Sigmoid colon (tissue), 7 donors: Measurements from ENCODE around the gene COLEC12. TPM values are rescaled to one million over a fixed set of nuclear protein-coding genes. Genes with fewer than 3 reads are reported as not detected.

Experiments used
- DNase-seq: peaks from one replicate; pipeline ENCODE4 v3.0.0-alpha.2; 2019
- H3K27ac ChIP-seq, 4 donors: fragments of 200-600 bp; sonication (generic); one replicate each; pipeline ENCODE4 v1.5.1; 2016 to 2019; ENCODE audit warnings: mild to moderate bottlenecking in 1 of 4
- H3K27me3 ChIP-seq, 3 donors: fragments of 200-600 bp; sonication (generic); one replicate each; pipeline ENCODE4 v1.5.1; 2019; ENCODE audit warnings: mild to moderate bottlenecking in 1 of 3
- H3K36me3 ChIP-seq, 4 donors: fragments of 200-600 bp; sonication (generic); one replicate each; pipeline ENCODE4 v1.5.1; 2016 to 2019
- H3K4me1 ChIP-seq, 4 donors: fragments of 200-600 bp; sonication (generic); one replicate each; pipeline ENCODE4 v1.5.1; 2017 to 2019
- H3K4me3 ChIP-seq, 4 donors: fragments of 200-600 bp; sonication (generic); one replicate each; pipeline ENCODE4 v1.5.1; 2017 to 2019; ENCODE audit warnings: mild to moderate bottlenecking in 2 of 4, moderate library complexity in 1 of 4
- H3K9me3 ChIP-seq, 4 donors: fragments of 200-600 bp in 3 of 4; sonication (generic) in 3 of 4; one replicate each; pipeline versions ENCODE4 v1.5.1 to v1.6.1; 2013 to 2019
- CTCF ChIP-seq, 4 experiments: fragments of 450-650 bp in 3 of 4; fragments of 200-600 bp in 1 of 4; IDR thresholded peaks; one replicate each; pipeline ENCODE4 v1.5.1; 2016 to 2019; ENCODE audit warnings: antibody characterized with exemption in 4 of 4, mild to moderate bottlenecking in 3 of 4, moderate library complexity in 2 of 4
- EP300 ChIP-seq, 4 donors: sonication (generic); formaldehyde crosslinking; IDR thresholded peaks; one replicate each; pipeline ENCODE4 v1.6.1; 2017; ENCODE audit warnings: antibody characterized with exemption in 4 of 4
- POLR2A ChIP-seq, 2 donors: fragments of 450-650 bp; IDR thresholded peaks; one replicate each; pipeline ENCODE4 v1.6.1; 2016; ENCODE audit warnings: antibody characterized with exemption in 2 of 2, mild to moderate bottlenecking in 2 of 2, moderate library complexity in 2 of 2
- POLR2AphosphoS5 ChIP-seq, 4 donors: sonication (generic); formaldehyde crosslinking; IDR thresholded peaks; one replicate each; pipeline ENCODE4 v1.6.1; 2017; ENCODE audit warnings: antibody characterized with exemption in 4 of 4
- WGBS, 2 donors: extraction: QIAGEN DNeasy Blood & Tissue Kit; methylation state at CpG; one replicate each; pipeline ENCODE4 v1.1.7; 2013; 5-methylcytosine and 5-hydroxymethylcytosine counted together
- intact Hi-C: fragments of 100-400 bp; cut with DNase I; formaldehyde crosslinking; loops from one replicate; pipeline ENCODE4 v1.15.1; 2023
- polyA plus RNA-seq, 3 donors: library from polyadenylated mRNA; stranded (reverse); fragments of 200-250 nt; gene quantifications; one replicate each; pipeline ENCODE4 v1.2.3, GENCODE V29; 2013
- total RNA-seq, 4 donors: library from RNA; depleted of rRNA; stranded (reverse); fragments of >200 nt; gene quantifications; one replicate each; pipeline ENCODE4 v1.1.0, GENCODE V29; 2016
- donor health status: healthy with polysubstance abuse.
- donor health status: Bipolar disorder and iron deficiency.
- donor health status: healthy.

The COLEC12 gene
- total and polyA plus RNA-seq, 7 donors = 0.69 to 24.7 (median 15.9) TPM

GRCh38 chr18:474416-474815 lies 26.1 kb downstream of the COLEC12 start:
- peaks cover 0 to 54% (median 37%) of the 10 kb centered on the region in 4 donors for H3K4me1 ChIP-seq
- DNase-seq = no peak

GRCh38 chr18:473802-474201 lies 26.7 kb downstream of the COLEC12 start:
- peak overlapping the region in 2 of 4 donors; percentile 28 to 69 for H3K27ac ChIP-seq
- no peak for DNase-seq
- H3K4me3 ChIP-seq = no peak overlapping the region
- peaks cover 0 to 54% (median 34%) of the 10 kb centered on the region in 4 donors for H3K4me1 ChIP-seq
- H3K27me3 ChIP-seq = no peaks in the 10 kb centered on the region
- intact Hi-C loops = no loop called here
- TF ChIP-seq POLR2A (IDR thresholded peaks at IDR 0.05) (no peak), EP300 (IDR thresholded peaks at IDR 0.05) (no peak), CTCF (IDR thresholded peaks at IDR 0.05) (no peak), POLR2AphosphoS5 (IDR thresholded peaks at IDR 0.05) (no peak)
- H3K9me3 ChIP-seq = no peaks in the 10 kb centered on the region
- 77 to 80% methylated on average over 1 of the region's 1 CpG for WGBS, 2 donors
- no peaks in the 10 kb centered on the region for H3K36me3 ChIP-seq

More at GRCh38 chr18:474416-474815, 26.1 kb downstream of the COLEC12 start:
- H3K27me3 ChIP-seq = no peaks in the 10 kb centered on the region
- no peak overlapping the region for H3K4me3 ChIP-seq
- no peaks in the 10 kb centered on the region for H3K36me3 ChIP-seq
- intact Hi-C loops = no loop called here
- no peaks in the 10 kb centered on the region for H3K9me3 ChIP-seq
- WGBS, 2 donors = 63 to 73% methylated on average over 4 of the region's 4 CpGs
- peak in 1 of 4 donors; percentile 10 for TF ChIP-seq POLR2AphosphoS5 (IDR thresholded peaks at IDR 0.05)
- no peak for TF ChIP-seq CTCF (IDR thresholded peaks at IDR 0.05)
- H3K27ac ChIP-seq = peak overlapping the region; percentile 48 to 73 (median 68)

- WGBS, 2 donors = 82 to 86% methylated on average over 3 of the region's 3 CpGs
- H3K4me1 ChIP-seq = peaks cover 0 to 49% (median 32%) of the 10 kb centered on the region in 4 donors
- no peaks in the 10 kb centered on the region for H3K27me3 ChIP-seq
- intact Hi-C loops = no loop called here
- TF ChIP-seq POLR2AphosphoS5 (IDR thresholded peaks at IDR 0.05) = no peak
- TF ChIP-seq POLR2A (IDR thresholded peaks at IDR 0.05) = no peak
- no peak for TF ChIP-seq EP300 (IDR thresholded peaks at IDR 0.05)
- TF ChIP-seq CTCF (IDR thresholded peaks at IDR 0.05) = no peak
- H3K4me3 ChIP-seq = no peak overlapping the region
- H3K36me3 ChIP-seq = no peaks in the 10 kb centered on the region
- H3K27ac ChIP-seq = peak overlapping the region in 1 of 4 donors; percentile 30
- DNase-seq = no peak
- H3K9me3 ChIP-seq = no peaks in the 10 kb centered on the region
Observed at GRCh38 chr18:471716-472115, 28.8 kb downstream of the COLEC12 start.

GRCh38 chr18:470661-471501 lies 29.6 kb downstream of the COLEC12 start:
- no peak for TF ChIP-seq POLR2A (IDR thresholded peaks at IDR 0.05)
- TF ChIP-seq POLR2AphosphoS5 (IDR thresholded peaks at IDR 0.05) = peak in 2 of 4 donors; percentile 21 to 35
- TF ChIP-seq EP300 (IDR thresholded peaks at IDR 0.05) = no peak
- Histone ChIP-seq H3K4me1 (peaks cover 0 to 41% (median 24%) of the 10 kb centered on the region in 4 donors), H3K27ac (peak overlapping the region in 2 of 4 donors; percentile 7 to 38), H3K9me3 (no peaks in the 10 kb centered on the region), H3K27me3 (no peaks in the 10 kb centered on the region), H3K36me3 (no peaks in the 10 kb centered on the region), H3K4me3 (no peak overlapping the region)
- DNase-seq = no peak
- 51 to 74% methylated on average over 5 of the region's 5 CpGs for WGBS, 2 donors
- intact Hi-C loops = no loop called here

GRCh38 chr18:468955-469790 lies 31.3 kb downstream of the COLEC12 start:
- TF ChIP-seq POLR2A (IDR thresholded peaks at IDR 0.05) (no peak), CTCF (IDR thresholded peaks at IDR 0.05) (no peak), POLR2AphosphoS5 (IDR thresholded peaks at IDR 0.05) (no peak), EP300 (IDR thresholded peaks at IDR 0.05) (no peak)
- Histone ChIP-seq H3K9me3 (no peaks in the 10 kb centered on the region), H3K27me3 (no peaks in the 10 kb centered on the region), H3K27ac (peak overlapping the region in 2 of 4 donors; percentile 27 to 43), H3K4me1 (peaks cover 0 to 24% (median 7%) of the 10 kb centered on the region in 4 donors), H3K36me3 (no peaks in the 10 kb centered on the region), H3K4me3 (no peak overlapping the region)
- intact Hi-C loops = no loop called here
- DNase-seq = no peak
- WGBS, 2 donors = 63 to 71% methylated on average over 13 of the region's 13 CpGs
